Natural killer cell (primary cell): ENCODE results near the gene FXYD3. TPM values are rescaled to one million over a fixed set of nuclear protein-coding genes. Genes with fewer than 3 reads are reported as not detected.

ENCODE experiments used
- ATAC-seq, 3 donors: fragments of 150-1000 bp in 2 of 3; fragments of 200-7000 bp in 1 of 3; cut with Tn5 transposase; 1 replicate in 1 of 3; 2 replicates in 2 of 3; pipeline ENCODE4 v1.10.0; 2021; ENCODE audit warnings: mild to moderate bottlenecking in 2 of 3, moderate library complexity in 2 of 3
- DNase-seq, 2 donors: peaks; one replicate each; pipeline versions ENCODE4 v3.0.0 to v3.0.0-alpha.2; 2013 to 2021; ENCODE audit warnings: mixed read lengths in 1 of 2
- H3K27ac ChIP-seq: one replicate; pipeline ENCODE4 v1.5.1; 2013; ENCODE audit warnings: mild to moderate bottlenecking, low read length
- H3K27me3 ChIP-seq: one replicate; pipeline ENCODE4 v1.6.1; 2013; ENCODE audit warnings: low read length; ENCODE audit not compliant: control insufficient read depth, insufficient read depth
- H3K36me3 ChIP-seq: one replicate; pipeline ENCODE4 v1.6.1; 2013; ENCODE audit warnings: low read length; ENCODE audit not compliant: control insufficient read depth, insufficient read depth
- H3K4me1 ChIP-seq: one replicate; pipeline ENCODE4 v1.6.1; 2013; ENCODE audit warnings: low read length; ENCODE audit not compliant: control insufficient read depth, insufficient read depth
- H3K4me3 ChIP-seq: one replicate; pipeline ENCODE4 v1.5.1; 2013; ENCODE audit warnings: low read length
- H3K9me3 ChIP-seq: one replicate; pipeline ENCODE4 v1.6.1; 2013; ENCODE audit warnings: low read length; ENCODE audit not compliant: control insufficient read depth, insufficient read depth
- H3K27ac Mint-ChIP-seq, 2 donors: one replicate each; pipeline ENCODE4 v1.8.0; 2022; ENCODE audit warnings: mild to moderate bottlenecking in 2 of 2, mixed read lengths in 2 of 2, moderate library complexity in 1 of 2
- H3K27me3 Mint-ChIP-seq, 2 donors: one replicate each; pipeline ENCODE4 v1.8.0; 2022; ENCODE audit warnings: low read depth in 2 of 2, mixed read lengths in 2 of 2
- H3K36me3 Mint-ChIP-seq: one replicate; pipeline ENCODE4 v1.8.0; 2022; ENCODE audit warnings: mixed read lengths
- H3K4me1 Mint-ChIP-seq, 2 donors: one replicate each; pipeline ENCODE4 v1.8.0; 2022; ENCODE audit warnings: mixed read lengths in 2 of 2
- H3K4me3 Mint-ChIP-seq: one replicate; pipeline ENCODE4 v1.8.0; 2022; ENCODE audit warnings: mild to moderate bottlenecking, moderate library complexity, mixed read lengths
- H3K9me3 Mint-ChIP-seq, 2 donors: one replicate each; pipeline ENCODE4 v1.8.0; 2022; ENCODE audit warnings: mixed read lengths in 2 of 2
- WGBS: methylation state at CpG from one replicate; pipeline ENCODE4 v1.1.7; 2013; ENCODE audit warnings: missing lambda C conversion rate; ENCODE audit not compliant: insufficient coverage; 5-methylcytosine and 5-hydroxymethylcytosine counted together
- intact Hi-C: fragments of 100-400 bp; cut with micrococcal nuclease; formaldehyde crosslinking; loops from one replicate; pipeline ENCODE4 v1.14.2; 2022
- total RNA-seq, 4 donors: library from RNA; stranded (reverse); fragments of 120-200 nt in 1 of 4; gene quantifications; one replicate each; pipeline versions ENCODE4 v1.2.3 to v1.2.4, GENCODE V29; 2013 to 2022
- TF ChIP-seq, protein P1 (sequence below): fragments of 200-600 bp; IDR thresholded peaks from one replicate; pipeline ENCODE4 v1.8.0; 2022; ENCODE audit warnings: antibody characterized with exemption

Gene FXYD3
- total RNA-seq, 3 donors from 2014 or later (not counting 1 experiment from before 2014, with no cell fraction given) = not detected

DNA sequence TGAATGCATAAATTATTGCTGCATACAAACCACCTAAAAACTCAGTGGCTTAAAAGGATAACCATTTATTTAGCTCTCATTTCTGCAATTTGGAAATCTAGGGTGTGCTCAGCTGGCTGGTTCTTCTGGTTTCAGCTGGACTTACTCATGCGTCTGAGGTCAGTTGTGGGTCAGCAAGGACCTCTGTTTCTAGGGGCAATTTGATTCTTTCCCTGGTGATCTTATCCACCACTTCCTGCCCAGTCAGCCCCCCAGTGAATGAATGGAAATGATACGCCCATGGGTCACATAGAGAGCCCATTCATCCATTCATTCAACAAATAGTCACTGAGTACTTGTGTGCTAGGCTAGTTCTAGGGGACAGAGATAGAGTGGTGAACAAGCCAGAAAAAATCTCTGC is 48.8 kb downstream of the FXYD3 start:
- no peak overlapping the region for H3K4me3 ChIP-seq
- H3K36me3 Mint-ChIP-seq = peaks cover 38% of the 10 kb centered on the region
- no peaks in the 10 kb centered on the region for H3K9me3 ChIP-seq
- H3K27me3 Mint-ChIP-seq = no peaks in the 10 kb centered on the region
- peaks cover 0 to 4% of the 10 kb centered on the region in 2 donors for H3K9me3 Mint-ChIP-seq
- H3K4me1 Mint-ChIP-seq = peaks cover 30 to 56% of the 10 kb centered on the region in 2 donors
- peak overlapping the region; percentile 54 to 68 for H3K27ac Mint-ChIP-seq
- intact Hi-C loops = no loop called here
- no peak overlapping the region for H3K4me3 Mint-ChIP-seq
- no peak for DNase-seq
- no peaks in the 10 kb centered on the region for H3K27me3 ChIP-seq
- peaks cover 23% of the 10 kb centered on the region for H3K4me1 ChIP-seq
- no peak overlapping the region for H3K27ac ChIP-seq
- ATAC-seq = no peak
- peaks cover 88% of the 10 kb centered on the region for H3K36me3 ChIP-seq
- TF ChIP-seq, protein P1, sequence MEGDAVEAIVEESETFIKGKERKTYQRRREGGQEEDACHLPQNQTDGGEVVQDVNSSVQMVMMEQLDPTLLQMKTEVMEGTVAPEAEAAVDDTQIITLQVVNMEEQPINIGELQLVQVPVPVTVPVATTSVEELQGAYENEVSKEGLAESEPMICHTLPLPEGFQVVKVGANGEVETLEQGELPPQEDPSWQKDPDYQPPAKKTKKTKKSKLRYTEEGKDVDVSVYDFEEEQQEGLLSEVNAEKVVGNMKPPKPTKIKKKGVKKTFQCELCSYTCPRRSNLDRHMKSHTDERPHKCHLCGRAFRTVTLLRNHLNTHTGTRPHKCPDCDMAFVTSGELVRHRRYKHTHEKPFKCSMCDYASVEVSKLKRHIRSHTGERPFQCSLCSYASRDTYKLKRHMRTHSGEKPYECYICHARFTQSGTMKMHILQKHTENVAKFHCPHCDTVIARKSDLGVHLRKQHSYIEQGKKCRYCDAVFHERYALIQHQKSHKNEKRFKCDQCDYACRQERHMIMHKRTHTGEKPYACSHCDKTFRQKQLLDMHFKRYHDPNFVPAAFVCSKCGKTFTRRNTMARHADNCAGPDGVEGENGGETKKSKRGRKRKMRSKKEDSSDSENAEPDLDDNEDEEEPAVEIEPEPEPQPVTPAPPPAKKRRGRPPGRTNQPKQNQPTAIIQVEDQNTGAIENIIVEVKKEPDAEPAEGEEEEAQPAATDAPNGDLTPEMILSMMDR = no peak
- 87% methylated on average over 1 of the region's 2 CpGs for WGBS

DNA sequence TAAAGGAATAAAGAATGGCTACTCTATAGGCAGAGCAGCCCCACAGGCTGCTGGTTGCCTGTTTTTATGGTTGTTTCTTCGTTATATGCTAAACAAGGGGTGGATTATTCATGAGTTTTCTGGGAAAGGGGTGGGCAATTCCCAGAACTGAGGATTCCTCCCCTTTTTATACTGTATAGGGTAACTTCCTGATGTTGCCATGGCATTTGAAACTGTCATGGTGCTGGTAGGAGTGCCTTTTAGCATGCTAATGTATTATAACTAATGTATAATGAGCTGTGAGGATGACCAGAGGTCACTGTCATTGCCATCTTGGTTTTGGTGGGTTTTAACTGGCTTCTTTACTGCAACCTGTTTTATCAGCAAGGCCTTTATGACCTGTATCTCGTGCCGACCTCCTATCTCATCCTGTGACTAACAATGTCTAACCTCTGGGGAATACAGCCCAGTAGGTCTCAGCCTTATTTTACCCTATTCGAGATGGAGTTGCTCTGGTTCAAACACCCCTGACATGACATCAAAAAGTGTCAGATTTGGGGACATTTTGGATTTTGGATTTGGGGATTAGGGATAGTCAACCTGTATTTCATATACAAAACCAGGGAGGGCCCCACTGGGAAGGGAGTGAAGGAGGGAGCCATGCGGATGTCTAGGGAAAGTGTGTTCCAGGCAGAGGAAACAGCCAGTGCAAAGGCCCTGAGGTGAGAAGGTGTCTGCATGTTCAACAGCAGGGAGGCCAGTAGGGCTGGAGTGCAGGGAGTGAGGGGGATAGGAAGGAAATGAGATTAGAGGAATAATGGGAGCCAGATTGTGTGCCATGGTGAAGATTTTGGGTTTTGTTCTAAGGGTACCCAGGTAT is 49.8 kb downstream of the FXYD3 start:
- H3K4me1 ChIP-seq = peaks cover 23% of the 10 kb centered on the region
- H3K9me3 Mint-ChIP-seq = peaks cover 0 to 4% of the 10 kb centered on the region in 2 donors
- H3K27me3 Mint-ChIP-seq = no peaks in the 10 kb centered on the region
- H3K4me3 Mint-ChIP-seq = no peak overlapping the region
- WGBS = 89% methylated on average over 5 of the region's 5 CpGs
- H3K27me3 ChIP-seq = no peaks in the 10 kb centered on the region
- H3K36me3 Mint-ChIP-seq = peaks cover 35% of the 10 kb centered on the region
- DNase-seq (no peak), ATAC-seq (no peak)
- TF ChIP-seq, protein P1 = no peak
- peaks cover 84% of the 10 kb centered on the region for H3K36me3 ChIP-seq
- peak overlapping the region; percentile 23 for H3K27ac ChIP-seq
- no peak overlapping the region for H3K4me3 ChIP-seq
- peaks cover 28 to 54% of the 10 kb centered on the region in 2 donors for H3K4me1 Mint-ChIP-seq
- H3K27ac Mint-ChIP-seq = peak overlapping the region; percentile 68 to 80
- intact Hi-C loops = no loop called here
- H3K9me3 ChIP-seq = no peaks in the 10 kb centered on the region

DNA sequence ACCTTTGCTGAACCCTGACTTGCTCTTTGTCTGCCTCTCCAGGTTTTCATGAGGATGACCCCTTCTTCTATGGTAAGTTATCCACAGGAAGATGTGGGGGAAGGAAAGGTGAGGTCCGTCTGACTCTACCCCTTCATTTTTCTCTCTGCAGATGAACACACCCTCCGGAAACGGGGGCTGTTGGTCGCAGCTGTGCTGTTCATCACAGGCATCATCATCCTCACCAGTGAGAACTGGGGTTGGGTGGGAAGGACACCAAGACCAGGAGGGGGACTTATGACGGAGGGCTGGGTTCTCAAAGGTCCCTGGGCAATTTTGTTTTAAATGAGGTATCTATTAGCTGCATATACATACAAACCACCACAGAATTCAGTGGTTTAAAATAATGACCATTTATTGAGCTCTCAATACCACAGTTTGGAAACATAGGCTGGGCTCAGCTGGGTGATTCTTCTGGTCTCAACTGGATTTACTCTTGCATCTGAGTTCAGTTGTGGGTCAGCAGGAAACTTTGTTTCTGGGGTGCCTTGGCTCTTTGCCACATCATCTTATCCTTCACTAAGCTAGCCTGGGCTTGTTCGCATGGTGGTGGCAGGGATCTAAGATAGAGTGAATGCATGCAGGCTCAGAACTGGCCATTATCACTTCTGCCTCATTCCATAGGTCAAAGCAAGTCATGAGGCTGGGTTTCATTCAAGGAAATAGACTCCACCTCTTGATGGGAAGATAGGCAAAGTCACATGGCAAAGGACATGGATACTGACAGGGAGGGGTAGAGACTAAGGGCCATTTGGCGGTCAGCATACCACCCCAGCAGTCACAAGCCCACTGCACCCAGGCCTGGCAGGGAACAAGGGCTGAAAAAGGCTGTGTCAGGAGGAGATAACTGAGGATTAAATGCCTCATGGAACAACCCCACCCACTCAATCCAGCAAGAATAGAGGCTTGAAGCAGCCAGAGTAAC is 50.8 kb downstream of the FXYD3 start:
- H3K4me3 ChIP-seq = no peak overlapping the region
- H3K27ac ChIP-seq = peak overlapping the region; percentile 65
- peak overlapping the region; percentile 80 to 87 for H3K27ac Mint-ChIP-seq
- TF ChIP-seq, protein P1 = no peak
- no peak for DNase-seq
- H3K4me3 Mint-ChIP-seq = no peak overlapping the region
- ATAC-seq = no peak
- H3K9me3 ChIP-seq = no peaks in the 10 kb centered on the region
- H3K4me1 Mint-ChIP-seq = peaks cover 26 to 50% of the 10 kb centered on the region in 2 donors
- intact Hi-C loops = no loop called here
- 100% methylated on average over 1 of the region's 7 CpGs for WGBS
- no peaks in the 10 kb centered on the region for H3K27me3 ChIP-seq
- H3K27me3 Mint-ChIP-seq = no peaks in the 10 kb centered on the region
- peaks cover 25% of the 10 kb centered on the region for H3K36me3 Mint-ChIP-seq
- peaks cover 23% of the 10 kb centered on the region for H3K4me1 ChIP-seq
- H3K9me3 Mint-ChIP-seq = peaks cover 0 to 4% of the 10 kb centered on the region in 2 donors
- peaks cover 75% of the 10 kb centered on the region for H3K36me3 ChIP-seq
